ENCODE data around the gene IKBKG. TPM values are rescaled to one million over a fixed set of nuclear protein-coding genes. Genes with fewer than 3 reads are reported as not detected.

The IKBKG gene
- total RNA-seq, 1 experiment from 2014 or later: 30.4 TPM

DNA sequence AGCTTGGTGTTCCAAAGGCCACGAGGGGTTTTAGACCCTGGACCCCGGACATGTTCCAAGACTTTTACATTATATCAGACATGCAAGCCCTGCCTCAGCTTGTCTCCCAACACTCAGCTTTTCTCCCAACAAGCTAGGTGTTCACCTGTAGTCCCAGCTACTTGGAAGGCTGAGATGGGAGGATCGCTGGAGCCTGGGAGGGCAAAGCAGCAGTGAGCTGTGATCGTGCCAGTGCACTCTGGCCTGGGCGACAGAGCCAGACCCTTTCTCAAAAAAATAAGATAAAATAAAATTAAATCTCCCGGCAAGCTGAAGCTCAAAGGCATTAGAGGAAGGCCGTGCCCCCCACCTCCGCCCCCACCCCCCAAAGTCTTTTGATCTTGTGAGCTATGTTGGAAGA lies 51.2 kb downstream of the IKBKG start:
- TF ChIP-seq, protein P1, sequence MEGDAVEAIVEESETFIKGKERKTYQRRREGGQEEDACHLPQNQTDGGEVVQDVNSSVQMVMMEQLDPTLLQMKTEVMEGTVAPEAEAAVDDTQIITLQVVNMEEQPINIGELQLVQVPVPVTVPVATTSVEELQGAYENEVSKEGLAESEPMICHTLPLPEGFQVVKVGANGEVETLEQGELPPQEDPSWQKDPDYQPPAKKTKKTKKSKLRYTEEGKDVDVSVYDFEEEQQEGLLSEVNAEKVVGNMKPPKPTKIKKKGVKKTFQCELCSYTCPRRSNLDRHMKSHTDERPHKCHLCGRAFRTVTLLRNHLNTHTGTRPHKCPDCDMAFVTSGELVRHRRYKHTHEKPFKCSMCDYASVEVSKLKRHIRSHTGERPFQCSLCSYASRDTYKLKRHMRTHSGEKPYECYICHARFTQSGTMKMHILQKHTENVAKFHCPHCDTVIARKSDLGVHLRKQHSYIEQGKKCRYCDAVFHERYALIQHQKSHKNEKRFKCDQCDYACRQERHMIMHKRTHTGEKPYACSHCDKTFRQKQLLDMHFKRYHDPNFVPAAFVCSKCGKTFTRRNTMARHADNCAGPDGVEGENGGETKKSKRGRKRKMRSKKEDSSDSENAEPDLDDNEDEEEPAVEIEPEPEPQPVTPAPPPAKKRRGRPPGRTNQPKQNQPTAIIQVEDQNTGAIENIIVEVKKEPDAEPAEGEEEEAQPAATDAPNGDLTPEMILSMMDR (conservative IDR thresholded peaks at IDR 0.05; ENCODE audit: low read depth, low read length): no peak
- TF ChIP-seq EZH2 (IDR thresholded peaks at IDR 0.05; ENCODE audit: borderline replicate concordance, low read depth, low read length, poor library complexity, severe bottlenecking): no peak
- peaks cover 8% of the 10 kb centered on the region for H3K4me1 ChIP-seq (ENCODE audit: insufficient read depth, low read length, poor library complexity, severe bottlenecking)
- no peak overlapping the region for H3K4me3 ChIP-seq (ENCODE audit: low read depth, low read length, poor library complexity, severe bottlenecking)
- no peak overlapping the region for H3K27ac ChIP-seq (ENCODE audit: low read depth, low read length, poor library complexity, severe bottlenecking)
- no peaks in the 10 kb centered on the region for H3K36me3 ChIP-seq (ENCODE audit: insufficient read depth, low read length, poor library complexity, severe bottlenecking)
- CTCF ChIA-PET: no interaction called here
- intact Hi-C loops (cut with micrococcal nuclease; ENCODE audit: unreplicated experiment): no loop called here
- BruUV-seq (replicated peaks): no TSS peak
- POLR2A ChIA-PET (ENCODE audit: low non-redundant PET): no interaction called here
- H3K9me3 ChIP-seq (ENCODE audit: low read depth, low read length, poor library complexity, severe bottlenecking): no peaks in the 10 kb centered on the region
- no peaks in the 10 kb centered on the region for H3K27me3 ChIP-seq (replicated peaks; ENCODE audit: insufficient read depth, low read depth, low read length, poor library complexity)
- DNase-seq (ENCODE audit: low spot score): no peak

- CTCF ChIA-PET: no interaction called here
- Histone ChIP-seq H3K4me1 (ENCODE audit: insufficient read depth, low read length, poor library complexity, severe bottlenecking) (peaks cover 8% of the 10 kb centered on the region), H3K4me3 (ENCODE audit: low read depth, low read length, poor library complexity, severe bottlenecking) (no peak overlapping the region), H3K36me3 (ENCODE audit: insufficient read depth, low read length, poor library complexity, severe bottlenecking) (no peaks in the 10 kb centered on the region), H3K9me3 (ENCODE audit: low read depth, low read length, poor library complexity, severe bottlenecking) (no peaks in the 10 kb centered on the region), H3K27ac (ENCODE audit: low read depth, low read length, poor library complexity, severe bottlenecking) (no peak overlapping the region), H3K27me3 (replicated peaks; ENCODE audit: insufficient read depth, low read depth, low read length, poor library complexity) (no peaks in the 10 kb centered on the region)
- no peak for TF ChIP-seq EZH2 (IDR thresholded peaks at IDR 0.05; ENCODE audit: borderline replicate concordance, low read depth, low read length, poor library complexity, severe bottlenecking)
- TF ChIP-seq, protein P1 (conservative IDR thresholded peaks at IDR 0.05; ENCODE audit: low read depth, low read length): no peak
- intact Hi-C loops (cut with micrococcal nuclease; ENCODE audit: unreplicated experiment): no loop called here
- no TSS peak for BruUV-seq (replicated peaks)
- DNase-seq (ENCODE audit: low spot score): no peak
- POLR2A ChIA-PET (ENCODE audit: low non-redundant PET): no interaction called here
These were observed 52.1 kb downstream of the IKBKG start for GRCh38 chrX:154599531-154599930.

- DNase-seq (ENCODE audit: low spot score): no peak
- peaks cover 7% of the 10 kb centered on the region for H3K4me1 ChIP-seq (ENCODE audit: insufficient read depth, low read length, poor library complexity, severe bottlenecking)
- H3K9me3 ChIP-seq (ENCODE audit: low read depth, low read length, poor library complexity, severe bottlenecking): no peaks in the 10 kb centered on the region
- ChIA-PET CTCF (no interaction called here), POLR2A (ENCODE audit: low non-redundant PET) (no interaction called here)
- no peaks in the 10 kb centered on the region for H3K36me3 ChIP-seq (ENCODE audit: insufficient read depth, low read length, poor library complexity, severe bottlenecking)
- no peaks in the 10 kb centered on the region for H3K27me3 ChIP-seq (replicated peaks; ENCODE audit: insufficient read depth, low read depth, low read length, poor library complexity)
- TF ChIP-seq, protein P1 (conservative IDR thresholded peaks at IDR 0.05; ENCODE audit: low read depth, low read length): no peak
- TF ChIP-seq EZH2 (IDR thresholded peaks at IDR 0.05; ENCODE audit: borderline replicate concordance, low read depth, low read length, poor library complexity, severe bottlenecking): no peak
- no peak overlapping the region for H3K27ac ChIP-seq (ENCODE audit: low read depth, low read length, poor library complexity, severe bottlenecking)
- intact Hi-C loops (cut with micrococcal nuclease; ENCODE audit: unreplicated experiment): no loop called here
- no peak overlapping the region for H3K4me3 ChIP-seq (ENCODE audit: low read depth, low read length, poor library complexity, severe bottlenecking)
- no TSS peak for BruUV-seq (replicated peaks)
These were observed 53.4 kb downstream of the IKBKG start for GRCh38 chrX:154600759-154601374.

Measured in A673 (cell line).